HepG2 (cell line): ENCODE data around the gene LECT2. TPM values are rescaled to one million over a fixed set of nuclear protein-coding genes. Genes with fewer than 3 reads are reported as not detected.

Source experiments
- ATAC-seq: fragments of 200-7000 bp; cut with Tn5 transposase; 3 replicates; pipeline ENCODE4 v1.9.1; 2020; ENCODE audit warnings: mild to moderate bottlenecking, moderate library complexity
- BruUV-seq: library from RNA; stranded (reverse); fragments of 400-500 nt; replicated peaks from 2 replicates; lab custom pipeline; 2021; lab: Mats Ljungman, UMichigan
- CTCF ChIA-PET: fragments of 300-600 bp; formaldehyde crosslinking; extraction: SDS; loops from one replicate; lab custom pipeline; 2021; ENCODE audit warnings: low total read pairs, inconsistent platforms, low intra/inter-chr PET ratio; lab: Yijun Ruan, JAX
- POLR2A ChIA-PET: fragments of 350-600 bp; sonication (Branson Sonifier 250); formaldehyde crosslinking; loops from one replicate; lab custom pipeline; 2020; ENCODE audit warnings: antibody characterized with exemption, inconsistent platforms; lab: Yijun Ruan, JAX
- DNase-seq: peaks from one replicate; pipeline ENCODE4 v3.0.0-alpha.2; 2015; ENCODE audit warnings: low spot score
- FAIRE-seq: peaks from 3 replicates; lab custom pipeline; 2011; peaks lifted over from hg19 to GRCh38; lab: Jason Lieb, UNC
- H2AFZ ChIP-seq: one replicate; pipeline ENCODE4 v1.6.1; 2011; ENCODE audit warnings: low read length, inconsistent platforms
- H3K27ac ChIP-seq: fragments of 300-600 bp; 3 replicates; pipeline ENCODE4 v1.8.0; 2011; ENCODE audit warnings: mixed run types, mild to moderate bottlenecking, mixed read lengths, low read length, inconsistent platforms; ENCODE audit not compliant: insufficient read depth; ENCODE audit errors: extremely low read length
- H3K27me3 ChIP-seq, 2 experiments: fragments of 200-600 bp in 1 of 2; 2 replicates in 1 of 2; 3 replicates in 1 of 2; pipeline versions ENCODE4 v1.6.0 to v1.8.0; 2011; ENCODE audit warnings: low read length in 2 of 2, mild to moderate bottlenecking in 2 of 2, moderate library complexity in 2 of 2, inconsistent platforms in 1 of 2; ENCODE audit not compliant: insufficient read depth in 2 of 2, control insufficient read depth in 1 of 2
- H3K36me3 ChIP-seq, 2 experiments: fragments of 200-600 bp in 1 of 2; replicated peaks in 1 of 2; 2 replicates in 1 of 2; 3 replicates in 1 of 2; pipeline versions ENCODE4 v1.5.1 to v1.8.0; 2011; ENCODE audit warnings: low read length in 2 of 2, inconsistent platforms in 1 of 2; ENCODE audit not compliant: insufficient read depth in 2 of 2, control insufficient read depth in 1 of 2
- H3K4me1 ChIP-seq: 2 replicates; pipeline ENCODE4 v1.5.1; 2012; ENCODE audit warnings: low read length, inconsistent platforms; ENCODE audit not compliant: insufficient read depth
- H3K4me2 ChIP-seq: 2 replicates; pipeline ENCODE4 v1.6.0; 2011; ENCODE audit warnings: low read depth, low read length, inconsistent platforms
- H3K4me3 ChIP-seq, 3 experiments: fragments of 200-600 bp in 1 of 3; sonication (generic), shearing (Covaris generic) in 1 of 3; replicated peaks in 1 of 3; 2 replicates each; pipeline ENCODE4 v1.5.1; 2011 to 2016; ENCODE audit warnings: low read length in 3 of 3, inconsistent platforms in 2 of 3, low read depth in 2 of 3, mild to moderate bottlenecking in 2 of 3, control low read depth in 1 of 3, mixed read lengths in 1 of 3; ENCODE audit not compliant: insufficient read depth in 1 of 3
- H3K79me2 ChIP-seq: one replicate; pipeline ENCODE4 v1.6.1; 2011; ENCODE audit warnings: low read length, inconsistent platforms; ENCODE audit not compliant: insufficient read depth
- H3K9ac ChIP-seq: 2 replicates; pipeline ENCODE4 v1.6.0; 2011; ENCODE audit warnings: mild to moderate bottlenecking, low read depth, low read length, inconsistent platforms; ENCODE audit not compliant: insufficient read depth
- H3K9me3 ChIP-seq: 2 replicates; pipeline ENCODE4 v1.5.1; 2012; ENCODE audit warnings: mild to moderate bottlenecking, low read length
- H4K20me1 ChIP-seq: 2 replicates; pipeline ENCODE4 v1.6.0; 2011; ENCODE audit warnings: inconsistent platforms, mild to moderate bottlenecking, low read length, moderate library complexity; ENCODE audit not compliant: insufficient read depth
- CCDC6 ChIP-seq: sonication (generic); formaldehyde crosslinking; IDR thresholded peaks from 2 replicates; pipeline ENCODE4 v1.8.1; 2022; ENCODE audit warnings: mild to moderate bottlenecking, missing genetic modification reagents, moderate library complexity
- CHCHD3 ChIP-seq: sonication (generic); formaldehyde crosslinking; IDR thresholded peaks from 2 replicates; pipeline ENCODE4 v1.8.0; 2022; ENCODE audit warnings: mild to moderate bottlenecking, missing genetic modification reagents, moderate library complexity
- HNRNPH1 ChIP-seq: fragments of 200-400 bp; formaldehyde crosslinking; optimal IDR thresholded peaks from 2 replicates; pipeline ENCODE3; 2017; ENCODE audit warnings: mild to moderate bottlenecking, low read depth, low read length
- KLF11 ChIP-seq: IDR thresholded peaks from 2 replicates; pipeline ENCODE4 v1.6.1; 2016; ENCODE audit warnings: missing compliant biosample characterization
- NBN ChIP-seq: fragments of 450-650 bp; conservative IDR thresholded peaks from 2 replicates; pipeline ENCODE4 v1.6.1; 2017
- NFKB2 ChIP-seq: sonication (generic); formaldehyde crosslinking; IDR thresholded peaks from 2 replicates; pipeline ENCODE4 v1.4.0; 2020; ENCODE audit warnings: missing genetic modification reagents, borderline replicate concordance
- NR2F6 ChIP-seq, 2 experiments: IDR thresholded peaks; 2 replicates each; pipeline ENCODE4 v1.6.1; 2016; ENCODE audit warnings: antibody characterized with exemption in 1 of 2, mild to moderate bottlenecking in 1 of 2
- PRDM4 ChIP-seq: sonication (generic); formaldehyde crosslinking; IDR thresholded peaks from 2 replicates; pipeline ENCODE4 v1.9.0; 2021; ENCODE audit warnings: missing genetic modification reagents, borderline replicate concordance
- RARG ChIP-seq: sonication (generic); formaldehyde crosslinking; IDR thresholded peaks from 2 replicates; pipeline ENCODE4 v1.4.0; 2020; ENCODE audit warnings: low read depth, mild to moderate bottlenecking, missing genetic modification reagents
- TARDBP ChIP-seq: sonication (generic); formaldehyde crosslinking; IDR thresholded peaks from 2 replicates; pipeline ENCODE4 v1.8.0; 2022; ENCODE audit warnings: mild to moderate bottlenecking, missing genetic modification reagents
- WIZ ChIP-seq: sonication (generic); formaldehyde crosslinking; IDR thresholded peaks from 2 replicates; pipeline ENCODE4 v1.5.1; 2020; ENCODE audit warnings: mild to moderate bottlenecking, missing genetic modification reagents
- ZNF3 ChIP-seq: IDR thresholded peaks from 2 replicates; pipeline ENCODE4 v1.7.0; 2017; ENCODE audit warnings: inconsistent platforms
- ZNF333 ChIP-seq: sonication (generic); formaldehyde crosslinking; IDR thresholded peaks from 2 replicates; pipeline ENCODE4 v1.4.0; 2020; ENCODE audit warnings: mild to moderate bottlenecking, missing genetic modification reagents, borderline replicate concordance
- ZNF343 ChIP-seq: sonication (generic); formaldehyde crosslinking; IDR thresholded peaks from 2 replicates; pipeline ENCODE4 v1.4.0; 2020; ENCODE audit warnings: mild to moderate bottlenecking, missing genetic modification reagents
- ZNF430 ChIP-seq: sonication (generic); formaldehyde crosslinking; IDR thresholded peaks from 2 replicates; pipeline ENCODE4 v1.9.0; 2021; ENCODE audit warnings: mild to moderate bottlenecking, missing genetic modification reagents
- ZNF703 ChIP-seq: sonication (generic); formaldehyde crosslinking; IDR thresholded peaks from 2 replicates; pipeline ENCODE4 v1.5.1; 2020; ENCODE audit warnings: missing genetic modification reagents, mild to moderate bottlenecking, moderate library complexity, borderline replicate concordance
- ZNF780A ChIP-seq: sonication (generic); formaldehyde crosslinking; IDR thresholded peaks from 2 replicates; pipeline ENCODE4 v1.8.0; 2022; ENCODE audit warnings: mild to moderate bottlenecking, missing genetic modification reagents, moderate library complexity
- WGBS: methylation state at CpG from one replicate; pipeline ENCODE4 v1.1.6; 2017; ENCODE audit warnings: low lambda C conversion rate; 5-methylcytosine and 5-hydroxymethylcytosine counted together
- in situ Hi-C: cut with HindIII; loops from 2 replicates; pipeline ENCODE4 v1.10.0; 2017; ENCODE audit warnings: low pct_unique_long_range_greater_than_20kb; ENCODE audit not compliant: extremely low pct_ligation_motif_present
- intact Hi-C: fragments of 100-400 bp; cut with micrococcal nuclease; formaldehyde crosslinking; loops from one replicate; pipeline ENCODE4 v1.10.0; 2022; ENCODE audit not compliant: unreplicated experiment
- polyA plus RNA-seq, 8 experiments: library from polyadenylated mRNA; depleted of rRNA in 3 of 8; stranded (reverse) in 7 of 8; unstranded in 1 of 8; fragments of >200 nt; fragmentation: Illumina TruSeq in 4 of 8; extraction: Trizol in 4 of 8; gene quantifications; 2 replicates each; pipeline versions ENCODE4 v1.2.1 to v1.2.3, GENCODE V29; 2011 to 2016; ENCODE audit warnings: low read depth in 4 of 8, missing spikeins in 1 of 8, mixed read lengths in 1 of 8; ENCODE audit not compliant: insufficient read depth in 1 of 8
- total RNA-seq, 5 experiments: library from RNA; depleted of rRNA; stranded (reverse); fragments of >200 nt; fragmentation: Illumina TruSeq; extraction: Trizol; gene quantifications; 2 replicates each; pipeline ENCODE4 v1.2.3, GENCODE V29; 2016; ENCODE audit warnings: low read depth in 1 of 5
- TF ChIP-seq, protein P1 (sequence below): sonication (generic); formaldehyde crosslinking; IDR thresholded peaks from 2 replicates; pipeline ENCODE4 v1.5.1; 2020; ENCODE audit warnings: missing genetic modification reagents, mild to moderate bottlenecking, borderline replicate concordance

The LECT2 gene
- total and polyA plus RNA-seq, 2 of the 13 experiments (the other 11 are each of a cell fraction or from before 2014, with no cell fraction given), result not detected

- TF ChIP-seq TARDBP (CRISPR knock-in tag), result no peak
- TF ChIP-seq, protein P1, sequence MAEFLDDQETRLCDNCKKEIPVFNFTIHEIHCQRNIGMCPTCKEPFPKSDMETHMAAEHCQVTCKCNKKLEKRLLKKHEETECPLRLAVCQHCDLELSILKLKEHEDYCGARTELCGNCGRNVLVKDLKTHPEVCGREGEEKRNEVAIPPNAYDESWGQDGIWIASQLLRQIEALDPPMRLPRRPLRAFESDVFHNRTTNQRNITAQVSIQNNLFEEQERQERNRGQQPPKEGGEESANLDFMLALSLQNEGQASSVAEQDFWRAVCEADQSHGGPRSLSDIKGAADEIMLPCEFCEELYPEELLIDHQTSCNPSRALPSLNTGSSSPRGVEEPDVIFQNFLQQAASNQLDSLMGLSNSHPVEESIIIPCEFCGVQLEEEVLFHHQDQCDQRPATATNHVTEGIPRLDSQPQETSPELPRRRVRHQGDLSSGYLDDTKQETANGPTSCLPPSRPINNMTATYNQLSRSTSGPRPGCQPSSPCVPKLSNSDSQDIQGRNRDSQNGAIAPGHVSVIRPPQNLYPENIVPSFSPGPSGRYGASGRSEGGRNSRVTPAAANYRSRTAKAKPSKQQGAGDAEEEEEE (CRISPR knock-in tag), result no peak
- no peak for TF ChIP-seq ZNF780A (CRISPR knock-in tag)
- TF ChIP-seq RARG (CRISPR knock-in tag), result no peak
- TF ChIP-seq ZNF3, result no peak
Measured at GRCh38 chr5:135966165-135966564, 11.4 kb upstream of the LECT2 start (continued).

GRCh38 chr5:135965504-135965903 is 10.7 kb upstream of the LECT2 start:
- DNase-seq, result no peak
- H3K36me3 ChIP-seq, result no peaks in the 10 kb centered on the region
- H3K4me2 ChIP-seq, result no peak overlapping the region
- H3K9me3 ChIP-seq, result 0 out of 2 replicates have a peak, but pooled peaks cover under 1% of the 10 kb centered on the region
- ATAC-seq, result no peak
- no peak overlapping the region for H3K27ac ChIP-seq
- H3K79me2 ChIP-seq, result no peaks in the 10 kb centered on the region
- CTCF ChIA-PET, result no interaction called here
- BruUV-seq, result no TSS peak
- no peak for TF ChIP-seq ZNF430 (CRISPR knock-in tag)
- TF ChIP-seq CCDC6 (CRISPR knock-in tag), result no peak
- no peak for TF ChIP-seq ZNF333 (CRISPR knock-in tag)
- no peak for TF ChIP-seq KLF11 (CRISPR knock-in tag)
- TF ChIP-seq NR2F6 (IDR thresholded peaks at IDR 0.05), result no peak
- TF ChIP-seq NR2F6 (CRISPR knock-in tag; IDR thresholded peaks at IDR 0.05), result no peak
- TF ChIP-seq ZNF343, result no peak
- TF ChIP-seq CHCHD3 (CRISPR knock-in tag), result no peak
- TF ChIP-seq WIZ, result no peak
- no peak for TF ChIP-seq NFKB2
- no peak for TF ChIP-seq NBN
- TF ChIP-seq PRDM4 (CRISPR knock-in tag), result no peak
- TF ChIP-seq HNRNPH1, result no peak
- no peak for TF ChIP-seq ZNF703 (CRISPR knock-in tag)
- H3K4me3 ChIP-seq, result no peak overlapping the region
- intact Hi-C loops (no loop called here), in situ Hi-C loops (no loop called here)
- 100% methylated on average over 3 of the region's 3 CpGs for WGBS
- FAIRE-seq, result no peak
- no peak overlapping the region for H3K9ac ChIP-seq
- POLR2A ChIA-PET, result no interaction called here
- no peaks in the 10 kb centered on the region for H4K20me1 ChIP-seq
- H3K4me1 ChIP-seq, result no peaks in the 10 kb centered on the region
- no peak overlapping the region for H2AFZ ChIP-seq
- no peaks in the 10 kb centered on the region for H3K27me3 ChIP-seq
